AG04450 (cell line): ENCODE data around the gene HOXB9. TPM values are rescaled to one million over a fixed set of nuclear protein-coding genes. Genes with fewer than 3 reads are reported as not detected.

Experiments
- CTCF ChIA-PET: fragments of 300-600, 350-600 bp; formaldehyde crosslinking; extraction: SDS; loops from one replicate; lab custom pipeline; 2022; ENCODE audit warnings: antibody characterized with exemption, inconsistent platforms; lab: Charles Lee
- POLR2A ChIA-PET: fragments of 350-600 bp; formaldehyde crosslinking; extraction: SDS; loops from one replicate; lab custom pipeline; 2021; ENCODE audit warnings: antibody characterized with exemption, inconsistent platforms; lab: Yijun Ruan, JAX
- DNase-seq: peaks from one replicate; pipeline ENCODE4 v3.0.0-alpha.2; 2011; ENCODE audit warnings: low read depth, low spot score
- H3K27ac ChIP-seq: one replicate; pipeline ENCODE4 v1.5.1; 2012; ENCODE audit warnings: low read depth, low read length, control low read depth
- H3K27me3 ChIP-seq: one replicate; pipeline ENCODE4 v1.6.0; 2012; ENCODE audit warnings: low read length; ENCODE audit not compliant: control insufficient read depth, insufficient read depth
- H3K4me3 ChIP-seq: 2 replicates; pipeline ENCODE4 v1.5.1; 2011; ENCODE audit warnings: mild to moderate bottlenecking, low read depth, low read length, control low read depth
- H3K9me3 ChIP-seq: 2 replicates; pipeline ENCODE4 v1.5.1; 2012; ENCODE audit warnings: low read length; ENCODE audit not compliant: control insufficient read depth, insufficient read depth
- CTCF ChIP-seq: IDR thresholded peaks from 2 replicates; pipeline ENCODE4 v1.5.1; 2011; ENCODE audit warnings: low read depth, low read length, control low read depth, inconsistent platforms
- polyA plus RNA-seq: library from polyadenylated mRNA; depleted of rRNA; stranded (reverse); fragments of >200 nt; gene quantifications from 2 replicates; pipeline ENCODE4 v1.2.3, GENCODE V29; 2011

HOXB9 gene
- polyA plus RNA-seq, 1 experiment = 0.02 TPM

- Histone ChIP-seq H3K27me3 (no peaks in the 10 kb centered on the region), H3K4me3 (peak overlapping the region; percentile 89), H3K9me3 (no peaks in the 10 kb centered on the region; the same call in 1 of the 2 replicates), H3K27ac (peak overlapping the region; percentile 97)
- ChIA-PET POLR2A (interaction anchor here (0.7 to 2.3 kb wide), 5 partner anchors 9 to 50 kb away, joined by 3 to 5 read pairs (median 3); no protein-coding TSS in a partner anchor), CTCF (interaction anchor here (0.9 to 1.9 kb wide), 7 partner anchors 19 to 438 kb away, joined by 3 to 11 read pairs (median 5); no protein-coding TSS in a partner anchor)
- TF ChIP-seq CTCF = no peak
- DNase-seq = no peak
Measured at GRCh38 chr17:48591255-48592056, 34.7 kb downstream of the HOXB9 start.

- Histone ChIP-seq H3K4me3 (peak overlapping the region; percentile 89), H3K9me3 (no peaks in the 10 kb centered on the region; the same call in 1 of the 2 replicates), H3K27me3 (no peaks in the 10 kb centered on the region), H3K27ac (peak overlapping the region; percentile 97)
- CTCF ChIA-PET = interaction anchor here (0.6 to 1.9 kb wide), 5 partner anchors 18 to 283 kb away, joined by 3 to 11 read pairs (median 3); no protein-coding TSS in a partner anchor
- POLR2A ChIA-PET = interaction anchor here (0.7 to 1.0 kb wide), 3 partner anchors 10 to 33 kb away, joined by 3 to 10 read pairs (median 3); no protein-coding TSS in a partner anchor
- TF ChIP-seq CTCF = no peak
- no peak for DNase-seq
Measured at GRCh38 chr17:48590607-48591161, 35.5 kb downstream of the HOXB9 start.

- CTCF ChIA-PET = interaction anchor here (0.6 to 1.9 kb wide), 4 partner anchors 18 to 254 kb away, joined by 3 to 11 read pairs (median 7); no protein-coding TSS in a partner anchor
- TF ChIP-seq CTCF = no peak
- POLR2A ChIA-PET = interaction anchor here (0.7 to 0.9 kb wide), 2 partner anchors 32 to 48 kb away, joined by 5 to 10 read pairs; no protein-coding TSS in a partner anchor
- no peaks in the 10 kb centered on the region; the same call in 1 of the 2 replicates for H3K9me3 ChIP-seq
- peak within 1 kb of the TSS; percentile 97 for H3K27ac ChIP-seq
- no peak for DNase-seq
- H3K4me3 ChIP-seq = peak within 1 kb of the TSS; percentile 89
- H3K27me3 ChIP-seq = no peaks in the 10 kb centered on the region
Measured at GRCh38 chr17:48589831-48590606, 36.1 kb downstream of the HOXB9 start, which contains the start of gene HOXB3. HOXB3 (minus strand) TSS chr17:48590241; CDS start chr17:48552474, 37,767 bp downstream.

- H3K9me3 ChIP-seq = no peaks in the 10 kb centered on the region; the same call in 1 of the 2 replicates
- no peak for DNase-seq
- ChIA-PET CTCF (interaction anchor here (0.8 to 1.9 kb wide), 4 partner anchors 42 to 327 kb away, joined by 3 to 11 read pairs (median 4); no protein-coding TSS in a partner anchor), POLR2A (interaction anchor here (0.8 to 2.7 kb wide), 6 partner anchors 13 to 48 kb away, joined by 3 to 12 read pairs (median 6); no protein-coding TSS in a partner anchor)
- H3K27ac ChIP-seq = peak overlapping the region; percentile 97
- H3K4me3 ChIP-seq = peak overlapping the region; percentile 89
- TF ChIP-seq CTCF = no peak
- H3K27me3 ChIP-seq = no peaks in the 10 kb centered on the region
Measured at GRCh38 chr17:48589060-48589830, 36.9 kb downstream of the HOXB9 start.
